Germinal center (tissue), 1 donor: ENCODE results near the gene IZUMO1.
"Not testable (repeated sequence)": the region's sequence is repeated elsewhere in the genome, so short reads cannot be mapped to it uniquely, and the experiment has no call there.

Experiments used
- DNase-seq: peaks from one replicate; pipeline ENCODE4 v3.0.0; 2012; ENCODE audit warnings: mixed read lengths, low spot score

IZUMO1 gene

GRCh38 chr19:48746738-48747575 is at the start of gene IZUMO1:
TSS of gene IZUMO1 (minus strand) at chr19:48746909. CDS start at chr19:48745859, 1,050 bp downstream.
- DNase-seq = peak; percentile 77

- no peak for DNase-seq
Observed at GRCh38 chr19:48795685-48796070, 49.0 kb upstream of the IZUMO1 start.

- DNase-seq = peak; percentile 92
Observed at GRCh38 chr19:48795055-48795684, 48.5 kb upstream of the IZUMO1 start.

- DNase-seq = no peak
Observed at GRCh38 chr19:48794291-48794690, 47.6 kb upstream of the IZUMO1 start.

- no peak for DNase-seq
Observed at GRCh38 chr19:48793271-48793670, 46.6 kb upstream of the IZUMO1 start.

GRCh38 chr19:48787331-48787730 is 40.6 kb upstream of the IZUMO1 start:
- not testable (repeated sequence) for DNase-seq

GRCh38 chr19:48786422-48786821 is 39.7 kb upstream of the IZUMO1 start:
- not testable (repeated sequence) for DNase-seq

- DNase-seq = no peak
Observed at GRCh38 chr19:48784527-48784926, 37.8 kb upstream of the IZUMO1 start.

GRCh38 chr19:48780631-48781391 is 34.1 kb upstream of the IZUMO1 start:
- no peak for DNase-seq

GRCh38 chr19:48779636-48780035 is 32.9 kb upstream of the IZUMO1 start:
- peak; percentile 40 for DNase-seq

GRCh38 chr19:48777720-48778119 is 31.0 kb upstream of the IZUMO1 start:
- DNase-seq = no peak

- DNase-seq = no peak
Observed at GRCh38 chr19:48777139-48777538, 30.4 kb upstream of the IZUMO1 start.

GRCh38 chr19:48772503-48772953 is 25.8 kb upstream of the IZUMO1 start:
- DNase-seq = no peak

- no peak for DNase-seq
Observed at GRCh38 chr19:48770734-48771472, 24.2 kb upstream of the IZUMO1 start.

GRCh38 chr19:48770266-48770665 is 23.6 kb upstream of the IZUMO1 start:
- DNase-seq = no peak

GRCh38 chr19:48768994-48769713 is 22.4 kb upstream of the IZUMO1 start:
- no peak for DNase-seq

- not testable (repeated sequence) for DNase-seq
Observed at GRCh38 chr19:48768171-48768753, 21.6 kb upstream of the IZUMO1 start.

GRCh38 chr19:48765816-48766215 is 19.1 kb upstream of the IZUMO1 start:
- DNase-seq = not testable (repeated sequence)

- DNase-seq = no peak
Observed at GRCh38 chr19:48760504-48761205, 13.9 kb upstream of the IZUMO1 start.

GRCh38 chr19:48757741-48758144 is 11.0 kb upstream of the IZUMO1 start:
- DNase-seq = no peak
